HG02870 (cell line): ENCODE data around the gene FOCAD.

Experiments used
- ATAC-seq: cut with Tn5 transposase; IDR thresholded peaks from one replicate; pipeline ENCODE4 v1.9.1; 2021; ENCODE audit warnings: mild to moderate bottlenecking, moderate library complexity; ENCODE audit not compliant: unreplicated experiment

Gene FOCAD

DNA sequence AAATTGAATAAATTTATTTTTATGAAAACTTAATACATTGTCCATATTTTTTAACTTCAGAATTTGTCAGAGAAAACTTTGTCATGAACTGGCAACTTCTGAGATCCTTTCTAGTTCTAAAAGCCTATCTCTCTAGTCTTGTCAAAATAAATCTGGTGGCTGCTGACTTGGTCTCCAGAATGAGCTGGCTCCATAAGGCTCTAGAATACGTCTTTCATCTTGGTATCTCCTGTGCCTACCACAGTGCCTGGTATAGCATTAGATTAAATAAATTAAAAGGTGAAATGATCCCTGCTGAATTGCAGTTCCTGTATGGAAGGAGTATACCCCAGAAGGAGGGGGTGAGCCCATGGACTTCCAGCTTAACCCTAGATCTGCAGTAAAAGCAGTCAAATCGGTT, 2.6 kb upstream of the FOCAD start:
- ATAC-seq: no peak

- peak; percentile 4 for ATAC-seq
Measured at GRCh38 chr9:20683351-20684034, 566 bp upstream of the FOCAD start.

GRCh38 chr9:20684875-20685696, 1.0 kb downstream of the FOCAD start:
- ATAC-seq: no peak

DNA sequence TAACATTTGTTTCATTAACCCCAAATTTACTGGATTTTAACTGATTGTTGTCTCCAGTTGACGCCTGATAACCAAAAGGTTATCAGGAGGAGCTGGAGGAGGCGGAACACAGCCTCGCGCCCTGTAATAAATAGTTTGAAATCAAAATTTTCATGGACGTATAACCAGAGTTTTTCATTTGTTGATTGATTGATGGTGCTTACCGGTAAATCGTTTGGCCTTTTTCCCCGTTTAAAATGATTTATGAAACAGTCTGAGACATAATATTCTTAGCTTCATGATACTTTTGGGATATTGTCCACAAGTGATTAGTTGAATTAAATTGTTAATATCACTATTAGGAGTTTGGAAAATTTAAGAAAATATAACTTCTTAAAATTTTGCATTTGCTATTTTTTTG, 1.7 kb downstream of the FOCAD start:
- no peak for ATAC-seq

GRCh38 chr9:20689833-20690232, 5.8 kb downstream of the FOCAD start:
- no peak for ATAC-seq

DNA sequence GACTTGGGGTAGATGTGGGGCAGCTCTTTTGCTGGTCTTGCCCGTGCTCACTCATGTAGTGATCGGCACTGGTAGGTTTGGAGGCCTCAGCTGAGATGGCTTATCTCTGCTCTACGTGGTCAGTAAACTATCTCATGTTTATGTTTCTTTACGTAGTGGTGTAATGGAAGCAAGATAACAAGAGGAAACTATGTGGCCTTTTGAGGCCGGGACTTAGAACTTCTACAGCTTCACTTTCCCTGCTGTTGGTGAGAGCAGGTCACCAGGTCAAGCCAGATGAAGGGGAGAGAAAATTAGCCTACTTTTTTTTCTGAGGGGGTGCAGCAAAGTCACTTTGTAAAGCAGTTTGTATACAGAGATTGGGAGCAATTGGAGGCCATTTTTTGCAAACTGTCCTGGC, 8.5 kb downstream of the FOCAD start:
- ATAC-seq: no peak

- no peak for ATAC-seq
Measured at GRCh38 chr9:20693068-20693467, 9.0 kb downstream of the FOCAD start.

DNA sequence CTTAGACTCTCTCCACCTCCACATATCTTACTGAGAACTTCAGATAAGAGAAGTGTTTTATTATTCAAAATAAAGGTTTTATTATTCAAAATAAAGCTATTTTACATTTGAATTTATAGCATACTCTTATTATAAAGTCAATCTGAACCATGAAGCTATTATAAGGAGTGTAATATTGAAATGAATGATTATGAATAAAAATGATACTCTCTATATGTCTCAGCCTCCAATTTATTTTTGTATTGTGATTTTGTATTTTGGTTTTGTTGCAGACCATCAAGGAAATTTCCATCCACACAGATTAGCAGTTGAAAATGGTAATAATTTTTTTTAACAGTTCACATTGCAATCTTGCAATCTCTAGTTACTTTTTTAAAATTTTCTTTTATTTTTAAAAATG, 10.2 kb downstream of the FOCAD start:
- no peak for ATAC-seq

DNA sequence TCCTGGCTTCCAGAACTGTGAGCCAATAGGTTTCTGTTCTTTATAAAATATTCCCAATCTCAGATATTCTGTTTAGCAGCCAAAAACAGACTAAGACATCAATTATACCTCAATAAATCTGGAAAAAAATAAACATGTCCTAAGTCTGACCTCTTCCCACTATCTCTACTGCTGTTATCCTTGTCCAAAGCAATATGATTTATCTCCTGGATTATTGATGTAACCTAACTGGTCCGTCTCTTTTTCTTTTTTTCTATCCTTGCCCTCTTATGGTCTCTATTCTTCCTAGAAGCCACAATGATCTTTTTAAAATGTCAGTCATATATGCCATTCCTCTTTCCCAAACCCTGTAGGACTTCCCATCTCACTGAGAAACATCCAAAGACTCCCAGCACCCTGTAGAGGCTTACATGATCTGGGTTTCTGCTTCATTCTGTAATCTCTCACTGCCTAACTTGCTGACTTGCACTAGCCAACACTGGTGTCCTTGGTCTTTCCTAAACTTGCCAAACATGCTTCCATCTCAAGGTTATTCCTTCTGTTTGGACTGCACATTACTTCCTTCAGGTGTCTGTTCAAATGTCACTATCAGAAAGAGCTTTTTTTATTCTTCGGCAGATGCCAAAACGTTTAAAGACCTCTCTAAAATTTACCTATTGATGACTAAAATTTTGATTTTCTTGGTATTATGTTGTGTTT, 13.1 kb downstream of the FOCAD start:
- ATAC-seq: no peak

- ATAC-seq: no peak
Measured at GRCh38 chr9:20698782-20699181, 14.7 kb downstream of the FOCAD start.

- no peak for ATAC-seq
Measured at GRCh38 chr9:20701060-20701459, 17.0 kb downstream of the FOCAD start.

GRCh38 chr9:20702570-20702969, 18.5 kb downstream of the FOCAD start:
- ATAC-seq: no peak

GRCh38 chr9:20703146-20703545, 19.1 kb downstream of the FOCAD start:
- ATAC-seq: no peak

DNA sequence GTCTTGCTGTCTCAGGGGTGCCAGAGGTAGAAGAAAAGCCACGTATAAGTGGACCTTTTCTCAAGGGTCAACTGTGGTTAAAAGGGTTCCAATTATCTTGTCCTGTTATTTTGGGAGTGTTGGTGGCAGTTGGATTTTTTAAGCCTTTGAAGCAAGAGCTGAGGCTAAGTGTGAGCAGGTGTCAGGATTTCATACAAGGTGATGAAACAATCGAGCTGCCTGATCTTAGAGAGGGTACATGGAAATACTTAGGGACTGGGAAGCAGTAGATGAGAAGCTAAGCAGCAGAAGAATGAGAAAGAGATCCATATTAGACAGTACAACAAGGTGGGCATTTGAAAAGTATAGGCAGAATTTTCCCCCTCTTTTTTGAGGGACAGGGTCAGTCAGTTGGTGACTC, 23.6 kb downstream of the FOCAD start:
- no peak for ATAC-seq

- no peak for ATAC-seq
Measured at GRCh38 chr9:20713172-20713571, 29.1 kb downstream of the FOCAD start.

GRCh38 chr9:20714442-20715415, 30.7 kb downstream of the FOCAD start:
- ATAC-seq: no peak

DNA sequence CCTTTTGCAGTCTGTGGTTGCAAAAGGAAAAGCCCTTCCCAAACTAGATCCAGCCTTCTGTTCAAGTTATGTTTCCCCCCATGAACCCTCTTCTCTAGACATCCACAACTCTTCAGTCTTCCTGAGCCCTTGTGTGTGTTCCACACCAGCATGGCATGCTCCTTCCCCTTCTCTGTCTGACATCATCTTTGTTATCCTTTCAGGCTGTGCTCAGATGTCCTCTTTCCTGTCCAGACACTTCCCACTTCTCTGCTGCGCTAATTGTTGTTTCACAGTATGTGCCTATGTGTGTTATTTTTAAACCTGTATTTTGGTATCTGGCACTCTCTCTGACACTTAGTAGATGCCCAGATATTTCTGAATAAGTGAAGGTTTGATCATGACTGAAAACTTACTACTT, 38.2 kb downstream of the FOCAD start:
- ATAC-seq: no peak

GRCh38 chr9:20725675-20726074, 41.6 kb downstream of the FOCAD start:
- ATAC-seq: no peak

GRCh38 chr9:20726144-20726543, 42.1 kb downstream of the FOCAD start:
- ATAC-seq: no peak

DNA sequence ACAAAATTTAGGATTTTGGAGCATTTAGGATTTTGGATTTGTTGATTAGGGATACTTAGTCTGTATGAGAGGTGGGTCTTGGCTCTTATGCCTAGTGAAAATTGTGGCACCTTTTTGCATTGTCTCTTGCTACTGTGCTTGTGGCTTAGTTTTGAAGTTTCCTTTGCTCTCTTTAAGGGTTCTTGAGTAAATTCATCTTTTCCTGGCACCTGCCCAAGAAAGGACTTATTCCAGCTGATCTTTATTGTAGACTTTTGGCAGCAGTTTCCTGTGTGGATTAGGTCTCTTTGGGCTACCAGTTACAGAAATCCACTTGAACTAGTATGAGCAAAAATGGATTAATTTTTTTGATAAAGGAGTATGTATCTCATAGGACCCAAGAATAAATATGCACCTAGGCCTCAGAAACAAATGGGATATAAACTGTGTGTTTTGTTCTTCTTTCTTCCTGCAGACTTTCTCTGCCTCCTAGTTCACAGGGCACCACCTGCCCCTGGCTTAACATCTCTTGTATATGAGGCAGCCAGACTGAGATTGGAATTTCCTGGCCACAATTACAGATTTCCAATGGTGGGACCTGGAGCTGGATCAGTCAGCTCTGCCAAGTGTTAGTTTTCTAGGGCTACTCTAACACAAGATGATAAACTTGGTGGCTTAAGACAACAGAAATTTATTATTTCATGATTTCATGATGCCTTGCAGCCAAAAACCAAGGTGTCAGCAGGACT, 44.6 kb downstream of the FOCAD start:
- no peak for ATAC-seq
